Liver (tissue), 9 donors: ENCODE measurements around the gene ANKAR. TPM values are rescaled to one million over a fixed set of nuclear protein-coding genes. Genes with fewer than 3 reads are reported as not detected.

ENCODE experiments used
- DNase-seq: peaks from one replicate; pipeline ENCODE4 v3.0.0-alpha.2; 2017; ENCODE audit warnings: low spot score
- H3K27ac ChIP-seq, 2 donors: one replicate each; pipeline ENCODE4 v1.7.0; 2013; ENCODE audit warnings: inconsistent platforms in 2 of 2, low read length in 2 of 2, control low read depth in 1 of 2, low read depth in 1 of 2, mild to moderate bottlenecking in 1 of 2
- H3K27me3 ChIP-seq, 4 donors: one replicate each; pipeline versions ENCODE4 v1.6.1 to v1.7.0; 2013; ENCODE audit warnings: low read length in 3 of 4, inconsistent platforms in 1 of 4, mild to moderate bottlenecking in 1 of 4, moderate library complexity in 1 of 4; ENCODE audit not compliant: control insufficient read depth in 4 of 4, insufficient read depth in 4 of 4
- H3K36me3 ChIP-seq, 4 donors: one replicate each; pipeline versions ENCODE4 v1.6.1 to v1.7.0; 2013; ENCODE audit warnings: low read length in 3 of 4, mild to moderate bottlenecking in 3 of 4, low read depth in 1 of 4, moderate library complexity in 1 of 4; ENCODE audit not compliant: control insufficient read depth in 4 of 4, insufficient read depth in 3 of 4
- H3K4me1 ChIP-seq, 4 donors: one replicate each; pipeline versions ENCODE4 v1.6.1 to v1.7.0; 2013; ENCODE audit warnings: low read length in 3 of 4, mild to moderate bottlenecking in 3 of 4, moderate library complexity in 1 of 4; ENCODE audit not compliant: control insufficient read depth in 4 of 4, insufficient read depth in 4 of 4
- H3K4me3 ChIP-seq, 3 donors: one replicate each; pipeline versions ENCODE4 v1.6.1 to v1.7.0; 2013; ENCODE audit warnings: low read length in 3 of 3, control low read depth in 1 of 3, low read depth in 1 of 3, mild to moderate bottlenecking in 1 of 3
- H3K9ac ChIP-seq, 2 donors: one replicate each; pipeline ENCODE4 v1.7.0; 2013; ENCODE audit warnings: low read length in 2 of 2, mild to moderate bottlenecking in 2 of 2, moderate library complexity in 2 of 2, control low read depth in 1 of 2, low read depth in 1 of 2
- H3K9me3 ChIP-seq, 4 donors: one replicate each; pipeline versions ENCODE4 v1.6.1 to v1.7.0; 2013; ENCODE audit warnings: low read length in 3 of 4; ENCODE audit not compliant: control insufficient read depth in 4 of 4
- ATF3 ChIP-seq: IDR thresholded peaks from 2 replicates; pipeline ENCODE4 v1.6.1; 2016; ENCODE audit warnings: antibody characterized with exemption
- CTCF ChIP-seq: fragments of 150-350 bp; IDR thresholded peaks from 2 replicates; pipeline ENCODE4 v1.5.1; 2017; ENCODE audit warnings: improper control_type of control experiment, low read depth, low read length; ENCODE audit not compliant: missing input control
- EGR1 ChIP-seq, 2 donors: IDR thresholded peaks; 2 replicates each; pipeline ENCODE4 v1.6.1; 2016 to 2018; ENCODE audit warnings: antibody characterized with exemption in 2 of 2, low read depth in 2 of 2
- FOXA1 ChIP-seq: IDR thresholded peaks from 2 replicates; pipeline ENCODE4 v1.6.1; 2016; ENCODE audit warnings: antibody characterized with exemption
- FOXA2 ChIP-seq: IDR thresholded peaks from 2 replicates; pipeline ENCODE4 v1.6.1; 2016; ENCODE audit warnings: antibody characterized with exemption
- GABPA ChIP-seq, 2 donors: IDR thresholded peaks in 1 of 2; conservative IDR thresholded peaks in 1 of 2; 2 replicates each; pipeline ENCODE4 v1.6.1; 2016; ENCODE audit warnings: antibody characterized with exemption in 2 of 2, mild to moderate bottlenecking in 1 of 2, moderate library complexity in 1 of 2
- HNF4A ChIP-seq, 2 donors: conservative IDR thresholded peaks; 2 replicates each; pipeline ENCODE4 v1.6.1; 2016; ENCODE audit warnings: antibody characterized with exemption in 2 of 2, mild to moderate bottlenecking in 2 of 2
- HNF4G ChIP-seq: IDR thresholded peaks from 2 replicates; pipeline ENCODE4 v1.6.1; 2016; ENCODE audit warnings: antibody characterized with exemption
- JUND ChIP-seq, 2 donors: IDR thresholded peaks; 2 replicates each; pipeline ENCODE4 v1.6.1; 2016; ENCODE audit warnings: antibody characterized with exemption in 2 of 2
- MAX ChIP-seq: IDR thresholded peaks from 2 replicates; pipeline ENCODE4 v1.6.1; 2016; ENCODE audit warnings: antibody characterized with exemption
- NR2F2 ChIP-seq: IDR thresholded peaks from 2 replicates; pipeline ENCODE4 v1.6.1; 2016; ENCODE audit warnings: antibody characterized with exemption
- REST ChIP-seq: IDR thresholded peaks from 2 replicates; pipeline ENCODE4 v1.6.1; 2016; ENCODE audit warnings: antibody characterized with exemption, mild to moderate bottlenecking
- RXRA ChIP-seq, 2 donors: IDR thresholded peaks; 2 replicates each; pipeline ENCODE4 v1.6.1; 2017 to 2018; ENCODE audit warnings: antibody characterized with exemption in 2 of 2, mild to moderate bottlenecking in 1 of 2
- SP1 ChIP-seq: IDR thresholded peaks from 2 replicates; pipeline ENCODE4 v1.6.1; 2018; ENCODE audit warnings: antibody characterized with exemption, mild to moderate bottlenecking
- YY1 ChIP-seq: IDR thresholded peaks from 2 replicates; pipeline ENCODE4 v1.6.1; 2016; ENCODE audit warnings: antibody characterized with exemption, mild to moderate bottlenecking
- ZBTB33 ChIP-seq: IDR thresholded peaks from 2 replicates; pipeline ENCODE4 v1.6.1; 2016; ENCODE audit warnings: antibody characterized with exemption
- WGBS: extraction: QIAGEN DNeasy Blood & Tissue Kit; methylation state at CpG from one replicate; pipeline ENCODE4 v1.1.7; 2013; 5-methylcytosine and 5-hydroxymethylcytosine counted together
- polyA plus RNA-seq, 2 donors: library from polyadenylated mRNA; stranded (reverse) in 1 of 2; unstranded in 1 of 2; fragments of 200-250 nt in 1 of 2; fragments of >200 nt in 1 of 2; fragmentation: Nextera tagmentation in 1 of 2; extraction: Ambion mirVana in 1 of 2; gene quantifications; one replicate each; pipeline versions ENCODE4 v1.2.1 to v1.2.3, GENCODE V29; 2013 to 2015
- total RNA-seq, 2 donors: library from RNA; depleted of rRNA; stranded (reverse); fragments of >200 nt; gene quantifications; one replicate each; pipeline ENCODE4 v1.2.3, GENCODE V29; 2014
- donor health status: healthy.
- donor health status: healthy.
- donor health status: healthy.
- donor health status: healthy.
- donor health status: healthy.

Gene ANKAR
- total and polyA plus RNA-seq, 4 donors: 0.46 to 8.4 (median 4.3) TPM

- H3K4me1 ChIP-seq: no peaks in the 10 kb centered on the region
- no peak for DNase-seq
- H3K4me3 ChIP-seq: no peak overlapping the region
- H3K27me3 ChIP-seq: no peaks in the 10 kb centered on the region
- WGBS: 92% methylated on average over 4 of the region's 4 CpGs
- TF ChIP-seq MAX: no peak
- TF ChIP-seq CTCF: no peak
- TF ChIP-seq NR2F2: no peak
- no peak for TF ChIP-seq RXRA (IDR thresholded peaks at IDR 0.05)
- no peak for TF ChIP-seq YY1
- TF ChIP-seq SP1: no peak
- TF ChIP-seq FOXA2: no peak
- no peak for TF ChIP-seq ATF3
- no peak for TF ChIP-seq FOXA1
- no peak for TF ChIP-seq HNF4A (conservative IDR thresholded peaks at IDR 0.05)
- no peak for TF ChIP-seq ZBTB33
- no peaks in the 10 kb centered on the region for H3K36me3 ChIP-seq
- no peak overlapping the region for H3K27ac ChIP-seq
- no peak overlapping the region for H3K9ac ChIP-seq
- no peaks in the 10 kb centered on the region for H3K9me3 ChIP-seq
Observed at GRCh38 chr2:189638301-189639006, 36.0 kb upstream of the ANKAR start.

GRCh38 chr2:189639007-189639609 is 35.4 kb upstream of the ANKAR start:
- no peaks in the 10 kb centered on the region for H3K4me1 ChIP-seq
- DNase-seq: no peak
- no peak overlapping the region for H3K9ac ChIP-seq
- H3K36me3 ChIP-seq: no peaks in the 10 kb centered on the region
- H3K27me3 ChIP-seq: no peaks in the 10 kb centered on the region
- H3K9me3 ChIP-seq: no peaks in the 10 kb centered on the region
- no peak overlapping the region for H3K27ac ChIP-seq
- no peak overlapping the region for H3K4me3 ChIP-seq
- 61% methylated on average over 3 of the region's 3 CpGs for WGBS
- TF ChIP-seq EGR1 (IDR thresholded peaks at IDR 0.05; ENCODE audit: low read depth in 2 of 2): no peak
- no peak for TF ChIP-seq JUND (IDR thresholded peaks at IDR 0.05)
- no peak for TF ChIP-seq ZBTB33
- TF ChIP-seq GABPA (IDR thresholded peaks at IDR 0.05 in 1 of 2, conservative IDR thresholded peaks at IDR 0.05 in 1 of 2): no peak
- TF ChIP-seq REST: no peak
- no peak for TF ChIP-seq ATF3
- TF ChIP-seq HNF4A (conservative IDR thresholded peaks at IDR 0.05): no peak
- TF ChIP-seq FOXA2: no peak
- no peak for TF ChIP-seq HNF4G
- TF ChIP-seq NR2F2: no peak
- no peak for TF ChIP-seq YY1
- no peak for TF ChIP-seq CTCF
- no peak for TF ChIP-seq MAX
- no peak for TF ChIP-seq RXRA (IDR thresholded peaks at IDR 0.05)
- no peak for TF ChIP-seq SP1
